ENCODE measurements around the gene FMNL2. TPM values are rescaled to one million over a fixed set of nuclear protein-coding genes. Genes with fewer than 3 reads are reported as not detected.
"Not testable (repeated sequence)": the region's sequence is repeated elsewhere in the genome, so short reads cannot be mapped to it uniquely, and the experiment has no call there.

FMNL2 gene
- total RNA-seq, 2 experiments from 2014 or later, result 0.98 to 1.3 TPM

DNA sequence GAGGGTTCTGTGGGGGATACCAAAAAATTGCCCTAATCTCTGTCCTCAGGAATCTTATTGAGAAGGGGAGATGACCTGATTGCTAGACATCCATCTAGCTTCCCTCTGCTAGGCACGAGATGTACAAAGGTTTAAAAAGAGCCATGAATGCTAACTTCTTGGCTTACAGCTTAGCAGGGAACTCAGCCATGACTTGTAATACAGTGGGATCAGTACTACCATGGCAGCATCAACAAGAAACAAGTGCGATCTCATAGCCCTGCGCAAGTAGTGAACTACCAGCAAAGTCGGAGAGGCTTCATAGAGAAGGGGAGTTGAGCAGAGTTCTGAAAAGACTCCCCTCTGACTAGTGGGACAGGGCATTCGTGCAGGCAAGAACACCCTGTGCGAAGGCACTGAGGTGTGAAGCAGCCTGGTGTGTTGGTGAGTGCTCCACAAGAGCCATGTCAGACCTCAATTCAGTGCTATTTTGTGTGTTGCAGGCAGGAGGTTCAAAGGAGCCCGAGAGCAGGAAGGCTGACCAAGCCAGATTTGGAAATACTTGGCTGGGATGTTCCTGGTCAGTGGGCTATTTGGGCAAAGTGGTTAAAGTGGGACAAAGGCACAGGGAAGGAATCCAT lies 130.0 kb downstream of the FMNL2 start:
- H3K9me3 Mint-ChIP-seq, result no peaks in the 10 kb centered on the region
- H3K36me3 Mint-ChIP-seq, result no peaks in the 10 kb centered on the region
- peaks cover 4% of the 10 kb centered on the region for H3K27me3 Mint-ChIP-seq
- no peak for DNase-seq
- H3K4me3 Mint-ChIP-seq, result no peak overlapping the region
- H3K4me1 Mint-ChIP-seq, result peaks cover 6% of the 10 kb centered on the region
- no peak overlapping the region for H3K27ac Mint-ChIP-seq

DNA sequence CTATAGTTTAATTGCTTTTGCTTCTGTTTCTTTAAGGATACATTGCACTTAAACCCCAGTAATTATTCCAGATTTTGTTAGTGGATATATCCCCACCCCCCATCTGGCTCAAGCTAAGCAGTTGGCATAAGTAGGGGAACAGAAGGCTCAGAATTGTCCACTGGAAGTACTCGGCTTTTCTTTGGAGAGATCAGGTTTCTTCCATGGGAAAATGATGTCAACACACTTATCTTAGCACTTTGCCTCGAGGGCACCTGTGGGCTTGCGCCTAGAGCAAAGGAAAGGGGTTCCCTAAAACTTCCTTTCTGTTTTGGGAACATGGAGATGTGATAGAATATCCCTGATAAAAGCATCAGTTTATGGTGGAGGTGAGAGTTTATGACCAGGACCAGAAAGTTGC lies 130.6 kb downstream of the FMNL2 start:
- no peaks in the 10 kb centered on the region for H3K9me3 Mint-ChIP-seq
- no peak for DNase-seq
- no peaks in the 10 kb centered on the region for H3K36me3 Mint-ChIP-seq
- peaks cover 4% of the 10 kb centered on the region for H3K27me3 Mint-ChIP-seq
- H3K27ac Mint-ChIP-seq, result no peak overlapping the region
- no peak overlapping the region for H3K4me3 Mint-ChIP-seq
- H3K4me1 Mint-ChIP-seq, result peaks cover 6% of the 10 kb centered on the region

DNA sequence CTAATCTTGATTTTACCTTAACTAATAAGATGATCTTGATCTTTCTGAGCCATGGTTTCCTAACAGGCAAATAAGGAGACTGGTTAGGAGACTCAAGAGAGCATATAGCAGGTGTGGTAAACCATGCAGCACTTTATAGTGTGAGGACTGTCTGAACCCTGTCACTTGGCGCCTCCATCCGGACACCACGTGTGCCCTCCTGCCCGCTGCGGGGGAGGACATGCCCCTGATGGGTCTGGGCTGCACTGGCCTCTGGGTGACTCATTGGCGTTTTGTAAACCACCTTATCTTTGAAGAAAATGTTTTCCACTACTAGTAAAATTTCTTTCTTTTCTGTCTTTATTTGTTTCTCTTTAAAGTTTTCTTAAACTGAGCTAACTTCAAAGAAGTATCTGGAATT lies 131.1 kb downstream of the FMNL2 start:
- peaks cover 4% of the 10 kb centered on the region for H3K27me3 Mint-ChIP-seq
- H3K4me3 Mint-ChIP-seq, result no peak overlapping the region
- H3K36me3 Mint-ChIP-seq, result no peaks in the 10 kb centered on the region
- no peak for DNase-seq
- peaks cover 6% of the 10 kb centered on the region for H3K4me1 Mint-ChIP-seq
- H3K9me3 Mint-ChIP-seq, result no peaks in the 10 kb centered on the region
- H3K27ac Mint-ChIP-seq, result no peak overlapping the region

DNA sequence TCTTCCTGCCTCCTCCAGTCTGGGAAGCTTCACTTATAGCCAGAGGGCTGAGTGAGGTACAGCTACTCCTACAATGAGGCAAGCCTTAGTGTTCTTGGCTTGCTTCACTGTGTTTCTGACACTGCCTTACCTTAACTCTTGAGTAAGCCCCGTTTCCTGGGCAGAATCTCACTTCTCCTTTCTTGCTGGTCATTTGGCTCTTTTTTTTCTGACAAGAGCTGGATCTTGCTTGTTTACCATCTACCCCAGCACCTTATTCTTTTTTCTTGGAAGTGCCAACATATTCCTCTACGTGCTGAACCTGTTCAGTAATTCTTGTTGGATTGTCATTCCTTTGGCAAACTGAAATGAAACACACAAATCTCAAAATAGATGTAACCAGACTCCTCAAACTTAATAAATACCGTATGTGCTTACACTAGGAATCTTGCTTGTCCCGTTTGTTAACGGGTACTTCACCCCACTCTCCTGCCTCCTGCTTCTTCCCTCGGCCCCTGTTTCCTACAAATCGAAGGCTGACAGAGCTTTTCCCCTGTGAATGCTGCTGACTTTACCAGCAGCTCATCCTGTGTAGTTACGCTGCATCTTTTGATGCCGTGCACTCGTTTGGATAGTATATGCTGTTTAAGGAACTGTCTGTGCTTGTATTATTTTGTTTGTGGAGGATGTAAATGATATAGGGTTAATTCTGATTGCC lies 132.2 kb downstream of the FMNL2 start:
- Mint-ChIP-seq H3K27me3 (peaks cover 1% of the 10 kb centered on the region), H3K27ac (no peak overlapping the region), H3K36me3 (no peaks in the 10 kb centered on the region), H3K4me1 (peaks cover 6% of the 10 kb centered on the region), H3K4me3 (no peak overlapping the region), H3K9me3 (no peaks in the 10 kb centered on the region)
- DNase-seq, result no peak

DNA sequence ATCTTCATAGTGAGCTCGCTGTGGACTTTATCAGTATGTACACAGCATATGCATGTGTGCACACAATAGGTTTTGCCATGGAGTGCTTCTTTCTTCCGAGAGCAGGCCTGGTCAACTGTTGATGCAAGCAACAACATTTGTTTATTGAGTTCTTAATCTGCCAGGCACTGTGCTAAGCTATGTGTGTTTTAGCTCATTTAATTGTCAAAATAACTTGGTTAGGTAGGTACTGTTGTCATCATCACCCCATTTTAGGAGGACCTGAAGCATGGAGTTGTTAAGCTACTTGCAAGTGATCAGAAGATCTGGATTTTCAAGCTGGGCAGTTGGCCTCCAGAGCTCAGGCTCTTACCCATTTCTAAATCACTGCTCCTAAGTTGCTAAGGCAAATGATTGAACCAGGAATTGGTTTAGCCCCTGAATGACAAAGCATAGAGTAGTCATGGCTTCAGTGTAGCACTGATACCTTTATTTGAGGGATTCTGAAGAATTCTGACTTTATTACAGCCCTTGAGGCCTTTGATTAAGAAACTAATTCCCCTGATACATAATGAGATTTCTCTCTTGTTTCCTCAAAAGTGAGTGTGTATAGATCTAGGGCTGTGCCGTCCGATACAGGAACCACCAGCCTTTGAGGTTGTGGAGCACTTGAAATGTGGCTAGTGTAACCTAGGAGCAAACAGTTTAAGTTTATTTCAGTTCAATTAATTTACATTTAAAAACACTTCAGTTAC lies 132.9 kb downstream of the FMNL2 start:
- no peak for DNase-seq
- no peak overlapping the region for H3K27ac Mint-ChIP-seq
- no peaks in the 10 kb centered on the region for H3K9me3 Mint-ChIP-seq
- H3K36me3 Mint-ChIP-seq, result no peaks in the 10 kb centered on the region
- peaks cover 6% of the 10 kb centered on the region for H3K4me1 Mint-ChIP-seq
- no peak overlapping the region for H3K4me3 Mint-ChIP-seq
- H3K27me3 Mint-ChIP-seq, result no peaks in the 10 kb centered on the region

DNA sequence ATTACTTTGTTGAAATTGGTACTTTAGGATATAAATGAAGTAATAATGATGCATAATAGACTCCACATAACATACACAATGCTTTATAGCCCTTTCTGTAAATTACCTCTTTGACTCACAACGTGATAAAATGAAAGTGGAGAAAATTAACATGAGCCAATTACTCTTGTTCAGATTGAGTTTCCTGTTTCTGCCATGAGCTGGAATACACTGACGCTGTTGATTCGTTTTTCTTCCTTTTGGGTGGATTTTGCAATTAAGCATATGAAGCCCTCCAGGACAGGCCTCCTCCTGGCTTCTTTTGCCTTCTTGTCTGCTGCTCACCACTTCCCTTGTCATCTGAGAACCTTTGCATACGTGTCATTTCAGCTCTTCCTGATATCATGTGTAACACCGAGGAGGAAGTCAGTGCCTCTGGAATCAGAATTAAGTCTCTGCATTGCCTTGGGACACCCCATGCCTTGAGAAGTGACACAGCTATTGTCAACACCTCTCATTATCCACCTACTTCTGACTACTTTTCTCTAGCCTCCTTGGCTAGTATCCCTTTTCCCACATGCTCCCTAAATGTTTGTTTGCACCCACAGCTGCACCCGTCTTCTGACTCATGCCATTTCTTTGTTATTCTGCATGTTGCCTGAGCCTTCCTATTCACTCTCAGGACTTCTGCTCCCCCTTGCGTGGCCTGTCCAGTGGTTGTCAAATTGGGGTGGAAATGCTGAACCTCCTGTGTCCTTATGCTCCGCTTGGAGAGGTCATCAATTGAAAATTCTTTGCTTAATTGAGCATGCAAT lies 134.1 kb downstream of the FMNL2 start:
- peaks cover 6% of the 10 kb centered on the region for H3K4me1 Mint-ChIP-seq
- H3K27me3 Mint-ChIP-seq, result no peaks in the 10 kb centered on the region

DNA sequence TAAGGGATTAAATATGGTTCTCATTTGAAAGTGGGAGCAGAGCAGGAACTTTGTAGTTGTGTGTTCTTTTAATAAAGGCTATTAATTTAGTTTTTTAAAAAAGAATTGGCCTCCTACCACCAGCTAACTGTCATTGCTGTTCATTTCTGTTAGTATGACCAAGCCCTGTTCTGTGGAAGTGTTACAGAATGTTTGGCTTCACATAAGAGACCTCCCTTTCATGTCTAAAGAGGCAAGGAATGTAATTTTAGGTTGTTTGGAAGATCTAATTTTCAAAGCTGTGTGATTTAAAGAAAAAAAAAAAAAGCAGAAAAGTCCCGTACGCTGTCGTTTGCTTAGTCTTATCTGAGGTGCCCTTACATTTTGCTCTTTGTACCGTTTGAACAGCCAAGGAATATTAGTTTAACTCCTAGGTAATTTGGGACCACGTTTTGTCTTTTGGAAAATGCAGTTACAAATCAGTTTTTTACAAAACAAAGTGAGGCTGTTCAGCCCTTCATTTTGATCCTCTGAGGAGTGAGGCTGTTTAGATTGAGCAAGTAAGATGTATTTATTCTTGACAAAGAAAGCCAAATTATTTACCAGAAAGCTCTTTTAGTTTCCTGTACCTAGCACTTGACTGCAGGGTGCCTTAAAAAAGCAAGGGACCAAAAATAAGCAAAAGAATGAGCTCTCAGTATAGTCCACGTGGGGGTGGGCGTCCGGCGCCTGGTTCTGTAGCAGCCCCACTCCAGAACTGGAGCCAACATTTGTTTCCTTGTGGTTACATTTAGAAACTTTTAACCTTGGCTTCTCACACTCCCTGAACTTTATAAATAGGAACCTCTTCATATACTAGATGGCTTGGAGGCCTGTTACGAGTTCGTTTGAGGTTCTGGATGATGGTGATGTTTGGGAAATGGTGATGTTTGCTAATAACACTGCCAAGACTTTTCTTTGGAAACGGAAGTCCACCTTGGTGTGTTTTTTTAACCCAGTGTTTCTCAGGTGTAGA lies 136.2 kb downstream of the FMNL2 start:
- DNase-seq, result no peak
- H3K4me3 Mint-ChIP-seq, result no peak overlapping the region
- no peak overlapping the region for H3K27ac Mint-ChIP-seq
- H3K9me3 Mint-ChIP-seq, result no peaks in the 10 kb centered on the region
- no peaks in the 10 kb centered on the region for H3K36me3 Mint-ChIP-seq
- H3K27me3 Mint-ChIP-seq, result no peaks in the 10 kb centered on the region
- H3K4me1 Mint-ChIP-seq, result peaks cover 6% of the 10 kb centered on the region

More for the DNA sequence above, 134.1 kb downstream of the FMNL2 start:
- Mint-ChIP-seq H3K36me3 (no peaks in the 10 kb centered on the region), H3K27ac (no peak overlapping the region), H3K9me3 (no peaks in the 10 kb centered on the region), H3K4me3 (no peak overlapping the region)
- DNase-seq, result no peak

DNA sequence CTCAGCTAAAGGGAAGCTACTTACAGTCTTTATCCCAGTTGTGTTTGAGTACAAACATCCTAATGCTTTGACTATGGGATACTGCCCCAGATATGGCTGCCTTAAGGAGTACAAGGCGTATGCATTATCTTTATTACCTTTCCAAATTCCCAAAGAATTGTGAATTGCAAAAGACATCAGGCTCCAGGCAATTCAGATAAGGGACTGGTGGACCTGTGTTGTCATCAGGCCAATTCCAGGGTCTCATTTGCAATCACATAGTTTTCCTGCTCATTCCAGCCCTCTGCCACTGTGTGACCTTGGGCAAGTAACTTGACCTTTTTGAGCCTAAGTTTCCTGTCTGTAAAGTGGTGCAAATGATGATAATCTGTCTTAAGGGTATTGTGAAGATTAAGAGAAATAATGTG lies 137.5 kb downstream of the FMNL2 start:
- DNase-seq, result no peak
- H3K4me3 Mint-ChIP-seq, result no peak overlapping the region
- no peaks in the 10 kb centered on the region for H3K9me3 Mint-ChIP-seq
- H3K27ac Mint-ChIP-seq, result no peak overlapping the region
- H3K4me1 Mint-ChIP-seq, result peaks cover 6% of the 10 kb centered on the region
- no peaks in the 10 kb centered on the region for H3K36me3 Mint-ChIP-seq
- no peaks in the 10 kb centered on the region for H3K27me3 Mint-ChIP-seq

DNA sequence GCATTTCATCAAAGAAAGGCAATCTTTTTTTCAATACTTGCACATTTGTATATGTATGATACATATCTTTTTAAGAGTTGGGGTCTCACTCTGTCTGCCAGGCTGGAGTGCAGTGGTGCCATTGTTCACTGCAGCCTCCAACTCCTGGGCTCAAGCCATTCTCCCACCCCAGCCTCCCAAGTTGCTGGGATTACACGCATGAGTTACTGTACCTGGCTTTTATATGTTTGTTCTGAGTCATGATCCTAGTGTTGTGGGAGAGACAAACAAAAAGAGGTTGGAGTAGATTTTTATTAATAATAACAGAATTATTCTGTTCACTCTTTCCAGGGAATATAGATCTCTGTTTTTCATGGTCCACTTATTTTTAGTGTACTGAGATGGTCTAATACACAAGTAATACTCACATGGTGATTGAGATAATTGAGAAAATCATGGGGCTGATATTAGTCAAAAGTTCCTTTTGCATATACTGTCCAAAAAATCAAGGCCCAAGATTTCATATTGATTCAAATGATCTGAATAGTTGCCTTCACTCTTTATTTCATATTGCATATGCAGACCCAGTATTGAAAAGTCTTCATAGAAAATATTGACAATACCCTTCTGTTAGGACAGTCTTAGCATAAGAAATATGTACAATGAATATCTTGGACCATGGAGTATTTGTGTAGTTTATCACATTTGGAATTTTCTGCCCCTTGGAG lies 138.3 kb downstream of the FMNL2 start:
- no peak overlapping the region for H3K27ac Mint-ChIP-seq
- no peaks in the 10 kb centered on the region for H3K9me3 Mint-ChIP-seq
- no peak for DNase-seq
- no peaks in the 10 kb centered on the region for H3K27me3 Mint-ChIP-seq
- H3K4me1 Mint-ChIP-seq, result peaks cover 6% of the 10 kb centered on the region
- H3K36me3 Mint-ChIP-seq, result no peaks in the 10 kb centered on the region
- no peak overlapping the region for H3K4me3 Mint-ChIP-seq

DNA sequence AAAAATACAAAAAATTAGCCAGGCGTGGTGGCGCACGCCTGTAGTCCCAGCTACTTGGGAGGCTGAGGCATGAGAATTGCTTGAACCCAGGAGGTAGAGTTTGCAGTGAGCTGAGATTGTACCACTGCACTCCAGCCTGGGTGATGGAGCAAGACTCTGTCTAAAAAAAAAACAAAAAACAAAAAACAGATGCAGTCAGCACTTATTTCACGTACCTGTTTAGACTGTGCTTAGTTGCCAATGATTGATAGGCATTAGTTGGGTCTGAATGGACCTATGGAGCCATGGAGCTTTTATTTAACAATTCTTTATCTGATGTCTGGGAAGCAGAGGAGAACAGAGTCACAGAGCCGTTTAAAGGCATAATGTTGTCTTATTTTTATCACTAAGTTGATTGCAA lies 139.5 kb downstream of the FMNL2 start:
- not testable (repeated sequence) for H3K4me1 Mint-ChIP-seq, H3K9me3 Mint-ChIP-seq, H3K27ac Mint-ChIP-seq, H3K4me3 Mint-ChIP-seq, H3K27me3 Mint-ChIP-seq, H3K36me3 Mint-ChIP-seq, DNase-seq

DNA sequence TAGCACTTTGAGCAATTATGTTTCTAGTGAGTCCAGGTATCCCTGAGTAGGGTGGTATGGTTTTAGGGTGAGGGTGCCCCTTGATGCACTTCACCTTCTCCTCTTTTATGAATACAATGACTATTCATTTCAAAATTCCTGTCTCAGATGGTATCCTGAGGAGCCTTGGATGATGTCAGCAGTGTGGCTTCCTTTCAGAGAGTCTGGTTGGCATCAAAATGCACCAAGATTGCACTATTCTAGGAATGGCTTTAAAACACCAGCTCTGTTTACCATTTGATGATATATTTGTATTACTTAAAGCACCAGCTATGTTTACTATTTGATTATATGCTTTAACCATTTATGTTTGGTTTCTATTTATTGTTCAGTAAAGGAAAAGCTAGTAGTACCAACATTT lies 141.0 kb downstream of the FMNL2 start:
- Mint-ChIP-seq H3K36me3 (no peaks in the 10 kb centered on the region), H3K27me3 (no peaks in the 10 kb centered on the region), H3K9me3 (no peaks in the 10 kb centered on the region), H3K27ac (no peak overlapping the region), H3K4me1 (no peaks in the 10 kb centered on the region), H3K4me3 (no peak overlapping the region)
- no peak for DNase-seq

DNA sequence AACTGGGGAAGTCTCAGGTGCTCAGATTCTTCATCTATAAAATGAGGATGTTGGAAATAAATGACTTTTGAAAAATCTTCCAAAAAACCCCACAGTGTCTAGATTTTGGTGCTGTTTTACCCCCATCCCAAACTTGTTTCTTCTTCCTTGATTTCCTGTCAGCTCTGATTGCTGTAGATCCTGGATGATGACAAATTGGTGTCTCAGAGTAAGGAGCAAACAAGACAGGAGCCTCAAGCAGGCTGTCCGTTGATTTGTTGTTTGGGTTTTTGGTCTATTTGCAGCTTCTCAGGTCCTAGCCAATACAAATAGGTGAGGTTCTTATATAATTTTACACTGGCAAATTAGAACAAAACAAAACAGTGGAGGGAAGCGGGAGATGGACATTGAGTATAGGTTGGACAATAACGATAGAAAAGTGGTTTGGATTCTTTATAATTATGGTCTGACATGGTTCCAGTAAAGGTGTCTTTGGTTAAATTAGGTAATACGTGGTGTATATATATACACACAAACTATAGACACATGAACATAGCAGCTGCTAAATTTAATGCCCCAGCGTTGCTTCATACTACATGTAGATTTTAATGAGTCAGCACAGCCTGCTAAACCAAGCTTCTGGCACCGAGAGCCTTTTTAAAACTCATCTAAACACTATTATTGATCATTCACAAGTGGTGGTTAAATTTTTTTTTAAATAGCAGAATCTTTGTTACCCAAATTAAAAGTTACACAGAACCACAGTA lies 142.5 kb downstream of the FMNL2 start:
- H3K27ac Mint-ChIP-seq, result no peak overlapping the region
- H3K27me3 Mint-ChIP-seq, result no peaks in the 10 kb centered on the region
- no peaks in the 10 kb centered on the region for H3K36me3 Mint-ChIP-seq
- H3K9me3 Mint-ChIP-seq, result no peaks in the 10 kb centered on the region
- H3K4me1 Mint-ChIP-seq, result no peaks in the 10 kb centered on the region
- DNase-seq, result no peak
- H3K4me3 Mint-ChIP-seq, result no peak overlapping the region

DNA sequence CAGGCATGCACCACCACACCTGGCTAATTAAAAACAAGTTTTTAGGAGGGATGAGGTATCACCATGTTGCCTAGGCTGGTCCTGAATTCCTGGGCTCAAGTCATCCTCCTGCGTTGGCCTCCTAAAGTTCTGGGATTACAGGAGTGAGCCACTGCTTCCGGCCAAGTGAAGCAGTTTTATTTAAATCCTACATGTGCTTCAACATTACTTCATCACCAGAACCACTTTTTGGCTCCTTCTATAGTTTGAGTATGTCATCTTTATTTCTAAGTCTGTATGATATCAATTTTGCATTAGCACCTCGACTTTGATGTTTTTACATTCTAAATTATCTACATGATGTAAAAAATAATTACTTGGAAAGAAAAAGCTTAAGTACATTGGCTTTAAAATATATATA lies 144.3 kb downstream of the FMNL2 start:
- Mint-ChIP-seq H3K27ac (no peak overlapping the region), H3K36me3 (no peaks in the 10 kb centered on the region), H3K4me3 (no peak overlapping the region), H3K9me3 (no peaks in the 10 kb centered on the region), H3K4me1 (no peaks in the 10 kb centered on the region), H3K27me3 (peaks cover 4% of the 10 kb centered on the region)
- DNase-seq, result no peak

Measured in activated naive CD8-positive, alpha-beta T cell treated with anti-CD3 and anti-CD28 coated beads for 36 hours (primary cell).